HG02588 (cell line): Measurements from ENCODE around the gene ADGRL3.

Source experiments
- ATAC-seq: cut with Tn5 transposase; IDR thresholded peaks from one replicate; pipeline ENCODE4 v1.9.1; 2021; ENCODE audit warnings: mild to moderate bottlenecking, moderate library complexity; ENCODE audit not compliant: unreplicated experiment

Gene ADGRL3

GRCh38 chr4:61275241-61275640, 75.1 kb downstream of the ADGRL3 start:
- no peak for ATAC-seq

- ATAC-seq = no peak
Observed at GRCh38 chr4:61276029-61276428, 75.9 kb downstream of the ADGRL3 start.

DNA sequence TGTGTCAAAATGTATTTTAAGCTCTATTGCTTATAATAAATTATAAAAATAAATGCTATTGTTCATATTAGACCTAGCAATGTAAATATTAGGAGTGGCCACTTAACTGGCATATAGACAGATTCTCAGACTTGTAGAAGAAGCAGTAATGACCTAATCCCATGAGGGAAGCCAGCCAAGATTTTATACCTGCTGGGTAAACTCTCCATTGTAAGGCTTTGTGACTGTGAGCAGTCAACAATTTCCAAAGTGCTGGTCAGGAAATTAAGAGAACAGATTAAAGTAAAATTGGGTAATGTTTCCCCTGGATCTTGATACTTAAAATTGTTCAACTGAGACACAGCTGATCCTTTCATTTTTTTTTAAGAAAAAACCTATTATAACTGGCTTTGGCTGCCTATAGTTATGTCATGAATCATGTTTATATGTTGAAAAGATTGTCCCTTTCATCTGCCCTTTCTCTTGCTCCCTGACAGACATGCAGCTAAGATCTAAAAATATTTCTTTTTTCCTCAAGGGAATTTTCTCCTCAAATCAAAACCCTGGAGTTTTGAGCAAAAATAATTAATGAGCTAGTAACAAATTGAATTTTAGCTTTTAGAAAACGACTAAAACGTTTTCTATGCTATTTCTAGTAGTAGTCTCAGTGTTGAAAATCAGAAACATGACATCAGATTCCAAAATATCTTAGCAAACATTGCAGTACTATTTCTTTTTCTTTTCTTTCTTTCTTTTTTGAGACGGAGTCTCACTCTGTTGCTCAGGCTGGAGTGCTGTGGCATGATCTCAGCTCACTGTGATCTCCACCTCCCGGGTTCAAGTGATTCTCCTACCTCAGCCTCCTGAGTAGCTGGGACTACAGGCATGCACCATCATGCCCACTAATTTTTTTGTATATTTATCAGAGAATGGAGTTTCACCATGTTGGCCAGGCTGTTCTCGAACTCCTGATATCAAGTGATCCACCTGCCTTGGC, 77.9 kb downstream of the ADGRL3 start:
- ATAC-seq = no peak

- no peak for ATAC-seq
Observed at GRCh38 chr4:61292322-61292721, 92.2 kb downstream of the ADGRL3 start.

GRCh38 chr4:61293707-61294400, 93.7 kb downstream of the ADGRL3 start:
- no peak for ATAC-seq

- no peak for ATAC-seq
Observed at GRCh38 chr4:61294936-61295335, 94.8 kb downstream of the ADGRL3 start.

DNA sequence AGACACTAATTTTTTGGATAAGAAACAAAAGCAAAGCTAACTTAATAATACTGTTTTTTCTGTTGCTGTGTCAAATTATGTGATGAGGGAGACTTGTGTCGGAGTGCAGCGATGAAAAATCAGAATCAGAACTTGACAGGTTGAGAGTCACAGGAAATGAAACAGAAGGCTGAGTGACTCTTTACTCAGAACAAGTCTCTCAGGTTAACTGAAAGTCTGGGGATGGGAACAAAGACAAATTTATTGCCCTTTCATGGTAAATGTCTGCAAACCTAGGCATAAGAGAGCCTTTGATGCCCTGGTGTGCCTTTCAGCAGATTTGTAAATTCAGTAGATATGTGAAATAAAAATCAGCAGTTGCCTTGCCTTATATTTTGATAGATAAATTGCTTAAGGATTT, 96.0 kb downstream of the ADGRL3 start:
- ATAC-seq = no peak

- ATAC-seq = no peak
Observed at GRCh38 chr4:61298178-61298740, 98.1 kb downstream of the ADGRL3 start.

- ATAC-seq = no peak
Observed at GRCh38 chr4:61299316-61299715, 99.2 kb downstream of the ADGRL3 start.

GRCh38 chr4:61300266-61300844, 100.2 kb downstream of the ADGRL3 start:
- ATAC-seq = no peak

- ATAC-seq = no peak
Observed at GRCh38 chr4:61301271-61301670, 101.1 kb downstream of the ADGRL3 start.

- no peak for ATAC-seq
Observed at GRCh38 chr4:61308033-61308432, 107.9 kb downstream of the ADGRL3 start.

DNA sequence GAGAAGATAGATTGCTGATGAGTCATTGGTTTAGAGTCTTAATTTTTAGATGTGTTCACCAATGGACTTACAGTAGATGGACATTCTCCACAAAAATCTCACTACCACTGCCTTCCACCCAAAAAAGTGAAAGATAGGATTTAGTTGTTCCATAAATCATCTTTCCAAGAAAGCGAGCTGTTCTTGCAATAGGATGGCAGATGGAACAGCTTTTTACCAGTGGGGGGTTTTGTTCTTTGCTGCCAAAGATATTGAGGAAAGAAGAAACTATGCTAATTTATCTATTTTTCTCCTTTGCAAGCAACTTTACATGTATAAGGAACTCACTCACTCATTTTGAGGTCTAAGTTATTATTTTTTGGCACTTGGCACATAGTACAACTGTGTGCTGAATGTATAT, 109.5 kb downstream of the ADGRL3 start:
- no peak for ATAC-seq

GRCh38 chr4:61312526-61312925, 112.4 kb downstream of the ADGRL3 start:
- ATAC-seq = no peak

DNA sequence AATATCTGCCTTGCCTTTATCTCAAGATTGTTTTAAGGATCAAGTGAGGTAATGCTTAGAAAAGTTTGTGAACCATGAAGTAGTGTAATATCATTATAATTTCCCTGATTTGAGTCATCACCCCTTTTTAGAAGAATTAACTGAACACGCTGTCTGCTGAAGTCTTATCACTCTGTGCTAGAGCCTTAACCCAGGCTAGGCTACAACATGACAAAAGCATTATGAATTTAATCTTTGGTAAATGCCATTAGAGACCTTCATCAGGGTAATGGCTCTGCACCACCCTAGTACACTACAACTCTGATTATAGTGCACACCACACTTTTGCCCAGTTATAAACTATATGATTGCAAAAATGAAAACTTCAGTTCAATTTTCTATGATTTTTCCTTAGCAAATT, 118.3 kb downstream of the ADGRL3 start:
- ATAC-seq = no peak

DNA sequence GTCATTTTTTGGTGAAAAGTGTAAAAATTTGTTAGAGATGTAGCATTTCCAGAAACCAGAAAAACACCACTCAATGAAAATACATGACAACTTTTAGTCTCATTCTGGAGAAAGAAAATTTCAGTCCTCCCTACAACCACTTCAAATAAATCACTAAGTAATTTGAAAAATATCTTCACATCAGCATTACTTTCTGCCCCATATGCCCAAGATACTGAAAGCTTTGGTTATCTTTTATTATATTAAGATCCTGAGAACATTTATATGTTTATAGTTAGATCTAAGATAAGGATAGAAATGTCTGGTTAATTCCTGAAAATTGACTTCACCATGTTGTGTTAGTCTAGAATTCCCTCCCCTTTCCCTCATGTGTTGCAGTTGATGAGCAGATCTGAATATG, 119.0 kb downstream of the ADGRL3 start:
- no peak for ATAC-seq

GRCh38 chr4:61320154-61320553, 120.0 kb downstream of the ADGRL3 start:
- no peak for ATAC-seq

- ATAC-seq = no peak
Observed at GRCh38 chr4:61320631-61321030, 120.5 kb downstream of the ADGRL3 start.

DNA sequence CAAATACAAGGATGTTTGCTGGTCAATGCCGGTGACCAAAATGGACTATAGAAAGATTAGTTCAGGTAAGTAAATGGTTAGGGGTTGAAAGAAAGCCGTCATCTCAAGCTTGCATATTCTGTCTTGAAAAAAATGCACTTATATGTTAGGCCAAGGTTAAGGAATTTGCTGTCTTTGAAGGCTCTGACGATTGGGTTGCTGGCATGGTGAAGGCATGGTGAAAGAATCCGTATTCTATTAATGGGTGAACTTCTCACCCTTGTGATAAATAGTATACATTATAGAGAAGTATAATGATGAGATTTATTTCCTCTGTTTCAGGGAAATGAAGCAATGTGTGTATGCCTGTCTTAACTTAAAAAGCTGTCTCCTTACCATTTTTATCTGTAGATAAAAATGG, 132.6 kb downstream of the ADGRL3 start:
- no peak for ATAC-seq

DNA sequence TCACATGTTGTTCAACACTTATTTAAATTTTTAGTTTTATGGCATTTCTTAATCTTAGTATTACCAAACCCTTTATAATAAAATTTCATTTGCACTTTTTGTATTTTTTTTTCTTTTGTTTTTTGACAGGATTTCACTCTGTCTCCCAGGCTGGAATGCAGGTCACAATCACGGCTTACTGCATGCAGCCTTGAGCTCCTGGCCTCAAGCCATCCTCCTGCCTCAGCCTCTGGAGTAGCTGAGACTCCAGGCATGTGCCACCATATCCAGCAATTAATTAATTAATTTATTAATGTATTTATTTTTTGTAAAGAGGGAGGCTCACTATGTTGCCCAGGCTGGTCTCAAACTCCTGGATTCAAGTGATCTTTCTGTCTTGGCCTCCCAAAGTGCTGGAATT, 133.4 kb downstream of the ADGRL3 start:
- ATAC-seq = no peak

DNA sequence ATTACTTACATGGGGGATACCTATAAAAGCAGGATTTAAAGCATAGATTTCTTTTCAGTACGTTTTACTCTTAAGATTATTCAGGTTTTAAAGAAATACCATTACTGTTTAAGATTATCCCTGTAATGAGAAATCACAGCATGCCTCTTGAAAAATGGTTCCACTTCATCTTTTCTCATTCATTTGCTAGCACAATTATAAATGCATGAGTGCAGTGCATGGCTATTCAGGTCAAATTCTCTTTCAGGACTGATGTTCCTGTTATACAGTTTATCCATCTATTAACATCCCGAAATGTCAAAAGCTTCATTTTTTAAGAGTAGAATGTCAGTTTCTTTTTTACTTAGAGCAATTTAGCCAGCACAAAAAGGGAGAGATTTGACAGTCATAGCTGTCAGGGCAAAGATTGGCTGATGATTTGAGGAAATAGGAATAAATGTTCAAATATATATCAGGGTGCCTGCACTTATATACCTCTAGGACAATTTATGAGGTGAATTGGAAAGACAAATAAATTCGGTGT, 135.2 kb downstream of the ADGRL3 start:
- no peak for ATAC-seq
